BLaER1 treated with 17β-estradiol and CSF1 and Interleukin-3, amounts not matched to agents 10 nM and 100 nM (cell line): Measurements from ENCODE around the gene ANKZF1.

ENCODE experiments used
- H3K27ac ChIP-seq, 11 experiments: shearing (Covaris generic); formaldehyde crosslinking; 2 replicates each; pipeline ENCODE4 v1.8.1; 2022
- H3K27me3 ChIP-seq, 11 experiments: shearing (Covaris generic); formaldehyde crosslinking; 2 replicates each; pipeline ENCODE4 v1.8.1; 2022
- H3K36me3 ChIP-seq, 11 experiments: shearing (Covaris generic); formaldehyde crosslinking; 2 replicates each; pipeline ENCODE4 v1.8.1; 2022
- H3K4me1 ChIP-seq, 10 experiments: shearing (Covaris generic); formaldehyde crosslinking; 2 replicates each; pipeline ENCODE4 v1.8.1; 2022
- H3K4me2 ChIP-seq, 11 experiments: shearing (Covaris generic); formaldehyde crosslinking; 2 replicates each; pipeline ENCODE4 v1.8.1; 2022
- H3K4me3 ChIP-seq, 10 experiments: shearing (Covaris generic); formaldehyde crosslinking; 2 replicates each; pipeline ENCODE4 v1.8.1; 2022
- H3K9ac ChIP-seq, 11 experiments: shearing (Covaris generic); formaldehyde crosslinking; 2 replicates each; pipeline ENCODE4 v1.8.1; 2022
- H3K9me3 ChIP-seq, 11 experiments: shearing (Covaris generic); formaldehyde crosslinking; replicated peaks in 1 of 11; 2 replicates each; pipeline ENCODE4 v1.8.1; 2022
- H4K20me1 ChIP-seq, 11 experiments: shearing (Covaris generic); formaldehyde crosslinking; 2 replicates each; pipeline ENCODE4 v1.8.1; 2022
- Cebpa-rat ChIP-seq, 11 experiments: shearing (Covaris generic); IDR thresholded peaks; 2 replicates each; pipeline ENCODE4 v1.8.1; 2022

The ANKZF1 gene

DNA sequence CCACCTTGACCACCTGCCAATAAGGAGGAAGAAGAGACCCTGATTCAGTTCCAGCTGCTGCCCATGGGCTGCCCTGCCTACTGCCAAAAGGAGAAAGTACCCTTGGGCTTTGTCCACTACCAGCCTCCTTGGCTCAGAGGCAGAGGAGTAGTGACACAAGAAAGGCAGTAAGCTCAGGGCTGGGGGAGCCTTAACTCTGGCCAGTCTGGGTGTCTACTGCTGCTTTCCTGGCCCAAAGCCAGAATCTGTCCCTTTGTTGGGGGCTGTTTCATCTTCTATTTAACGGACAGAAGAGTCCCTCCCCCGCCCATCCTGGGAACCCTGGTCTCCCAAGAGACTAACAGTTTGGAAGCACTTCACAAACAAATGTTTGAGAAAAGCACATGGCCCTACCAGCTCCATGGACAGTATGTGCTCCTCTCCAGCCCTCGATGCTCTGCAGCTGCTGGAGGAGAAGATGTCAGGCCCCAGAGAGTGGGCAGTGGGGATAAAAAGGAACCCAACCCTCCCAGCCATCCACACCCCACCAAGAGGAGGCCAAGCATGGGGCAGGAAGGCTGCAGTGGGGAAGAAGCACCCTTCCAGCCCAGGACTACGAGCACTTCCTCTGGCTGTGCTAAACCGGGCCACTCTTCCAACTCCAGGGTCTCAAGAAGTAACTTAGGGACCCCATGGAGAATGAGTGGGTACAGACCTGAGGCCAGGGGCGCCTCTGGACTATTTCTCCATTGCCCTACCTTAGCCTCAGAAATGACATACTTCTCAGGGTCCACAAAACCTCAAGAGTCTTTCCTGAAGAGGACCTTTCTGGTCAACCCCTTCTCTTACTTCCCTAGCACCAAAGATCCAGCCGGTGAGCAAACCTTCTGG, 1.3 kb upstream of the ANKZF1 start:
- Histone ChIP-seq H3K27ac (peak overlapping the region; percentile 82 to 94 (median 88)), H3K9me3 (no peaks in the 10 kb centered on the region), H3K4me1 (peaks cover 53 to 64% (median 60%) of the 10 kb centered on the region in 10 experiments), H4K20me1 (peaks cover 14 to 55% (median 45%) of the 10 kb centered on the region in 11 experiments; a peak in 17 of 22 replicates), H3K4me2 (peak overlapping the region; percentile 90 to 100 (median 98)), H3K36me3 (peaks cover 37 to 65% (median 48%) of the 10 kb centered on the region in 11 experiments), H3K4me3 (peak overlapping the region; percentile 78 to 96 (median 84)), H3K27me3 (no peaks in the 10 kb centered on the region), H3K9ac (peak overlapping the region; percentile 89 to 96 (median 93))
- no peak for TF ChIP-seq Cebpa-rat (IDR thresholded peaks at IDR 0.05)

DNA sequence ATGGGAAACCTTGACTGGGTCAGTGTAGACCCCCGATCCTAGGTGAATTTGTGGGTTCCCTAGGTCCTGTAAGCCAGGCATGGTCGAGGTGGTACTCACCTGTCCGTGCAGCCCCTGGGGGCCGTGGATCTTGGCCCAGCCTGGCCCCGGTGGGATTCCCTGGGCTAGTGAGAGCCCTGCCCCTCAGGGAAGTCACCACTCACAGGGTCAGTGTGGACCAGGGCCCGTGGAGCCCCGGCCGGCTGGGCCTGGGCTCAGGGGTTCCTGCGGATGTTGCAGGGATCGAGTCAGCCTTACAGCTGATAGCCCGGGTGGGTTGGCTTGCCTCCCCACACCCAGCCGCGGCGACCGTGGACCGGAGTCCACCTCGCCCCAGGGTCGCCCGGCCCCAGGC, 698 bp upstream of the ANKZF1 start:
- peaks cover 14 to 51% (median 39%) of the 10 kb centered on the region in 11 experiments; a peak in 17 of 22 replicates for H4K20me1 ChIP-seq
- H3K9ac ChIP-seq = peak overlapping the region; percentile 89 to 96 (median 93)
- peak overlapping the region; percentile 78 to 96 (median 84) for H3K4me3 ChIP-seq
- no peak for TF ChIP-seq Cebpa-rat (IDR thresholded peaks at IDR 0.05)
- no peaks in the 10 kb centered on the region for H3K27me3 ChIP-seq
- peak overlapping the region; percentile 82 to 94 (median 88) for H3K27ac ChIP-seq
- peaks cover 37 to 65% (median 48%) of the 10 kb centered on the region in 11 experiments for H3K36me3 ChIP-seq
- peak overlapping the region; percentile 90 to 100 (median 98) for H3K4me2 ChIP-seq
- peaks cover 53 to 64% (median 60%) of the 10 kb centered on the region in 10 experiments for H3K4me1 ChIP-seq
- no peaks in the 10 kb centered on the region for H3K9me3 ChIP-seq

- Histone ChIP-seq H3K27ac (peak overlapping the region; percentile 59 to 94 (median 88); a peak in 21 of 22 replicates), H3K9ac (peak overlapping the region; percentile 89 to 96 (median 93)), H3K4me2 (peak overlapping the region; percentile 84 to 98 (median 92)), H3K4me3 (peak overlapping the region; percentile 78 to 96 (median 84)), H3K4me1 (peaks cover 47 to 59% (median 52%) of the 10 kb centered on the region in 10 experiments), H4K20me1 (peaks cover 14 to 42% (median 27%) of the 10 kb centered on the region in 11 experiments; a peak in 15 of 22 replicates), H3K9me3 (no peaks in the 10 kb centered on the region), H3K36me3 (peaks cover 37 to 65% (median 48%) of the 10 kb centered on the region in 11 experiments), H3K27me3 (no peaks in the 10 kb centered on the region)
- no peak for TF ChIP-seq Cebpa-rat (IDR thresholded peaks at IDR 0.05)
These were observed 494 bp downstream of the ANKZF1 start for GRCh38 chr2:219230059-219230540.

- Histone ChIP-seq H3K9ac (no peak overlapping the region; a peak in 1 of 22 replicates), H3K36me3 (peaks cover 63 to 81% (median 73%) of the 10 kb centered on the region in 11 experiments), H3K27me3 (no peaks in the 10 kb centered on the region), H3K4me3 (no peak overlapping the region), H3K4me2 (no peak overlapping the region), H3K27ac (no peak overlapping the region), H3K4me1 (peaks cover 10 to 22% (median 17%) of the 10 kb centered on the region in 10 experiments), H3K9me3 (no peaks in the 10 kb centered on the region), H4K20me1 (peaks cover 0 to 13% (median 0%) of the 10 kb centered on the region in 11 experiments; a peak in 1 of 22 replicates)
- TF ChIP-seq Cebpa-rat (IDR thresholded peaks at IDR 0.05) = no peak
These were observed 4.7 kb downstream of the ANKZF1 start for GRCh38 chr2:219234331-219234730.

DNA sequence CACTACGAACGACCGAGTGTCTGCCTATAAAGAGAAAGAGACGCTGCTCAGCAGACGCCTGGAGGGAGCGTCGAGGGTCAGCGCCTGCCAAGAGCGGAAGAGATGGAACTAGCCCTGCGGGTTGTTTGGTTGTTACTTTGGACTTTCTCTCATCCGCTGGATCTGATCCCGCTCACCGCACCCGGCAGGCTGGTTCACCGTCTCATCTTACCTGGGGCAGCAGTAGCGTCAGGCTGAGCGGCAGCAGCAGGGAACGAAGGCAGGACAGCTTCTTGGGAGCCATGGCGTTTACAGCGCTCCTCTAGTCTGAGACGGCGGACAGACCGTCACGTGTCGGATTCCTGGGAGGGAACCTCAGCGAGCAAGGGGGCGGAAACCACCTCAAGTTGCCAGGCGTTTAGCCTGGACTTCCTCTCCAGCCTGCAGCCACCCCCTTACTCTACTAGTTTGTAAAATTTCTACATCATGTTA, 13.7 kb downstream of the ANKZF1 start:
- Histone ChIP-seq H3K36me3 (peaks cover 0 to 30% (median 13%) of the 10 kb centered on the region in 11 experiments; a peak in 17 of 22 replicates), H3K9me3 (no peaks in the 10 kb centered on the region), H3K27me3 (no peaks in the 10 kb centered on the region), H3K4me3 (no peak overlapping the region), H4K20me1 (peaks cover 0 to 4% (median 0%) of the 10 kb centered on the region in 11 experiments; a peak in 1 of 22 replicates), H3K9ac (no peak overlapping the region), H3K4me1 (peaks cover 35 to 39% (median 38%) of the 10 kb centered on the region in 10 experiments), H3K27ac (no peak overlapping the region), H3K4me2 (no peak overlapping the region)
- TF ChIP-seq Cebpa-rat (IDR thresholded peaks at IDR 0.05) = no peak

DNA sequence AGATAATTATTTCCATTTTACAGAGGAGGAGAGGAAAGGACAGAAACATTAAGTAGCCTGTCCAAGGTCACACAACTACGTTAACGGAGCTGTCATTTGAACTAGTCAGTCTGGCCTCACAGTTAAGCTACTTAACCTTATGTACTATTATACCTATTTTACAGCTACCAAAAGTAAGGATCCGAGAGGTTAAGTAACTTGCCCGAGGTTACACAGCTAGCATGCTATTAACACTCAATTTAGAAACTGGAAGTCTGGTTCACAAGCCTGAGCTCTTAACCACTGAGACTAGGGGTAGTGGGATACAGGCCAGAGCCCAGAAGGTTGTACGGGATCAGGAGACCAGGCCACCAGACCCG, 15.2 kb downstream of the ANKZF1 start:
- Histone ChIP-seq H3K36me3 (peaks cover 0 to 24% (median 3%) of the 10 kb centered on the region in 11 experiments; a peak in 7 of 22 replicates), H3K27me3 (no peaks in the 10 kb centered on the region), H4K20me1 (peaks cover 0 to 12% (median 0%) of the 10 kb centered on the region in 11 experiments; a peak in 2 of 22 replicates), H3K4me3 (peak overlapping the region; percentile 73 to 93 (median 83)), H3K4me2 (peak overlapping the region; percentile 91 to 100 (median 99)), H3K27ac (peak overlapping the region; percentile 83 to 95 (median 91); a peak in 21 of 22 replicates), H3K4me1 (peaks cover 50 to 54% (median 52%) of the 10 kb centered on the region in 10 experiments), H3K9ac (peak overlapping the region; percentile 86 to 94 (median 90)), H3K9me3 (no peaks in the 10 kb centered on the region)
- no peak for TF ChIP-seq Cebpa-rat (IDR thresholded peaks at IDR 0.05)

DNA sequence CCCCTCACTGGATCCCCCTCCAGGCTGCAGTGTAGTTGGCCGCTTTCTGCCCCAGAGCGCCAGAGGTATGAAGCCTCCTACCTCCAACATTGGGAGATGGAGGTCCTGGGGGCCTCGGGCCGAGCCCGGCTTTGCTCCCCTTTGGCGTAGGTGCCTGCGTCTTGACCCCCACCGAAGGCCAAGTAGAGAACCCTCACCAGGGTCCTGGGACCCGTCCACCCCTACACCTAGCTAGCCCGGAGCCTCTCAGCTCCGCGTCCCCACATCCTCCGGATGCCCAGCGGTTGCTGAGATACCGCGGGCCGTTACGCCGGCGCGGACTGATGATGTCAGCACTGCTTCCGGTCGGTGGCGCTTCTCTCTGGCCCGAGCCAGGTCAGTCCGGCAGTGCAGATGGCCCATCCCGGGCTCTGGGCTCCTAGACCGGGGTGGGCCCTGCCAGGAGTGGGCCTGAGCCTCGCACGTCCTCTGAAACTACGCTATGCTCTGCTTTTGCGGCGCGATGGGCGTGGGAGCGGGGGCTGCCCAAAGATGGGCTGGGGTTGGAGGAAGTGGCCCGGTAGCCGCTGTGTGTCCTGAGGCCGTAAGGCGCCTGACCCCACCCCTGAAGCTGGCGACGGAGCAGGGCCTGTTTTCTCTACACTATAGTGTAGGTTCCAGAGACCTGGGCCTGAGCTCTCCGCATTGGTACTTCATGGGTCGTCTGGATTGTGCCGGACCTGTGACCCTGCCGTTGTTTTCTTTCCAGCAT, 15.7 kb downstream of the ANKZF1 start, which contains the start of the genes GLB1L and STK16:
Gene GLB1L, minus strand, starts transcription at position 297 of the 751 bp plus-strand sequence. CDS start 1,871 bp downstream, outside the sequence.
Gene STK16, plus strand, starts transcription at position 332 of the 751 bp plus-strand sequence. CDS start 521 bp downstream, outside the sequence.
- Histone ChIP-seq H3K36me3 (peaks cover 0 to 25% (median 3%) of the 10 kb centered on the region in 11 experiments; a peak in 9 of 22 replicates), H3K4me1 (peaks cover 55 to 59% (median 58%) of the 10 kb centered on the region in 10 experiments), H3K4me2 (peak within 1 kb of the TSS; percentile 91 to 100 (median 99)), H3K9ac (peak within 1 kb of the TSS; percentile 86 to 94 (median 90)), H3K27me3 (no peaks in the 10 kb centered on the region), H3K4me3 (peak within 1 kb of the TSS; percentile 73 to 93 (median 83)), H3K27ac (peak within 1 kb of the TSS; percentile 83 to 95 (median 91)), H3K9me3 (no peaks in the 10 kb centered on the region), H4K20me1 (peaks cover 0 to 15% (median 0%) of the 10 kb centered on the region in 11 experiments; a peak in 2 of 22 replicates)
- TF ChIP-seq Cebpa-rat (IDR thresholded peaks at IDR 0.05) = no peak

- H3K9me3 ChIP-seq = no peaks in the 10 kb centered on the region
- peak overlapping the region; percentile 83 to 95 (median 91) for H3K27ac ChIP-seq
- peaks cover 0 to 15% (median 0%) of the 10 kb centered on the region in 11 experiments; a peak in 2 of 22 replicates for H4K20me1 ChIP-seq
- H3K4me1 ChIP-seq = peaks cover 61 to 64% (median 63%) of the 10 kb centered on the region in 10 experiments
- no peaks in the 10 kb centered on the region for H3K27me3 ChIP-seq
- peak overlapping the region; percentile 73 to 93 (median 83) for H3K4me3 ChIP-seq
- H3K36me3 ChIP-seq = peaks cover 0 to 30% (median 7%) of the 10 kb centered on the region in 11 experiments; a peak in 9 of 22 replicates
- peak overlapping the region; percentile 86 to 94 (median 90) for H3K9ac ChIP-seq
- peak overlapping the region; percentile 91 to 100 (median 99) for H3K4me2 ChIP-seq
- TF ChIP-seq Cebpa-rat (IDR thresholded peaks at IDR 0.05) = no peak
These were observed 16.3 kb downstream of the ANKZF1 start for GRCh38 chr2:219245899-219246230.
